Measurements from ENCODE around the gene ZNF335. TPM values are rescaled to one million over a fixed set of nuclear protein-coding genes. Genes with fewer than 3 reads are reported as not detected.

Gene ZNF335
- total and polyA plus RNA-seq, 2 of the 13 experiments (the other 11 are each of a cell fraction or from before 2014, with no cell fraction given) = 9.7 to 13.7 TPM

DNA sequence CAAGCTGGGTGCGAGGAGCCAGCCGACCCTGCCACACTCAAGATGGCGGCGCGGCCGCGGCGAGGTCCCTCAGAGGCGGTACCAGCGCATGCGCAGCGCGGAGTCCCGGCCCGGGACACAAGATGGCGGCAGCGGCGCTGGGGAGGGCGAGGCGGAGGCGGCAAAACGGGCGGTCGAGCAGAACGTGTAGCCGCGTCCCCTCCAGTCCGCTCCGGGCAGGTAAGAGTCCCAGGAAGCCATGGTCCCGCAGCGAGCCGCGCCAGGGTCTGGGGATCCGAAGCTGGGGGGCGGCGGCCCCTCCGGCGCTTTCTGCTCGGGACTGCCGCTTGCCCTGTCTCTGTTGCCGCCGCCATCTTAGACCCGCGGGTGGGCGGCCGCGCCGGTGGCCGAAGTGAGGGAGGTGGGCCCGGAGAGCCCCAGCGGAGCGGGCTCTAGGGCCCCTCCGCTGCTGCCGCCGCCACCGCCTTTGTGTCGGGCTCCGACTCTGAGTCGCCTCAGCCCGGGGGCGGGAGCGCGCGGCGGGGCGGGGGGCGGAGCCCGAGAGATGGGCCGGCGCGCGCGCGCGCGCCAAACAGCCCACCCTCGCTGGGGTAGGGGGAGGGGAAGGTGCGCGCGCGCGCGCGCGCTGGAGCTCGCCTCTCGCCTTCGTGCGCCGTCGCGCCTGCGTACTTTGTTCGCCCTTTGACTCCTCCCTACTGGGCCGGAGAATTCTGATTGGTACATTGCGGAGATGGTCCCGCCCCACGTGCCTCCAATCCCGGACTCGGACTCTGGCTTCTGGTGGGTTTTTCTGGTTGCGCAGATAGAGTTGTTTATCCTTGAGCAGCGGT is 37.2 kb downstream of the ZNF335 start, which contains the start of gene PCIF1 (continued):
- TF ChIP-seq, protein P1, sequence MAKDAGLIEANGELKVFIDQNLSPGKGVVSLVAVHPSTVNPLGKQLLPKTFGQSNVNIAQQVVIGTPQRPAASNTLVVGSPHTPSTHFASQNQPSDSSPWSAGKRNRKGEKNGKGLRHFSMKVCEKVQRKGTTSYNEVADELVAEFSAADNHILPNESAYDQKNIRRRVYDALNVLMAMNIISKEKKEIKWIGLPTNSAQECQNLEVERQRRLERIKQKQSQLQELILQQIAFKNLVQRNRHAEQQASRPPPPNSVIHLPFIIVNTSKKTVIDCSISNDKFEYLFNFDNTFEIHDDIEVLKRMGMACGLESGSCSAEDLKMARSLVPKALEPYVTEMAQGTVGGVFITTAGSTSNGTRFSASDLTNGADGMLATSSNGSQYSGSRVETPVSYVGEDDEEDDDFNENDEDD (CRISPR knock-in tag; IDR thresholded peaks at IDR 0.05; ENCODE audit: borderline replicate concordance) = peak; percentile 34; the same call in 1 of the 2 replicates
- TF ChIP-seq KLF15 (CRISPR knock-in tag; IDR thresholded peaks at IDR 0.05; ENCODE audit: borderline replicate concordance) = peak; percentile 95
- TF ChIP-seq PHF20 (CRISPR knock-in tag; IDR thresholded peaks at IDR 0.05) = peak; percentile 51; the same call in 1 of the 2 replicates
- peak; percentile 80 for TF ChIP-seq MEIS2 (CRISPR knock-in tag; IDR thresholded peaks at IDR 0.05)
- peak; percentile 97 for TF ChIP-seq PTBP1 (IDR thresholded peaks at IDR 0.05; ENCODE audit: low read depth, low read length, poor library complexity, severe bottlenecking)
- no peak for TF ChIP-seq WIZ (CRISPR knock-in tag; IDR thresholded peaks at IDR 0.05)
- peak; percentile 96 for TF ChIP-seq ZNF792 (CRISPR knock-in tag; IDR thresholded peaks at IDR 0.05)
- TF ChIP-seq MXI1 (IDR thresholded peaks at IDR 0.05; ENCODE audit: borderline replicate concordance, low read depth, low read length) = peak; percentile 96; the same call in 2 of the 3 replicates
- peak; percentile 67; the same call in 1 of the 2 replicates for TF ChIP-seq ZSCAN12 (CRISPR knock-in tag; IDR thresholded peaks at IDR 0.05)
- TF ChIP-seq KLF13 (CRISPR knock-in tag; IDR thresholded peaks at IDR 0.05) = peak; percentile 96
- no peak for TF ChIP-seq ESRRA (CRISPR knock-in tag; IDR thresholded peaks at IDR 0.05; ENCODE audit: low read depth)
- TF ChIP-seq, protein P2, sequence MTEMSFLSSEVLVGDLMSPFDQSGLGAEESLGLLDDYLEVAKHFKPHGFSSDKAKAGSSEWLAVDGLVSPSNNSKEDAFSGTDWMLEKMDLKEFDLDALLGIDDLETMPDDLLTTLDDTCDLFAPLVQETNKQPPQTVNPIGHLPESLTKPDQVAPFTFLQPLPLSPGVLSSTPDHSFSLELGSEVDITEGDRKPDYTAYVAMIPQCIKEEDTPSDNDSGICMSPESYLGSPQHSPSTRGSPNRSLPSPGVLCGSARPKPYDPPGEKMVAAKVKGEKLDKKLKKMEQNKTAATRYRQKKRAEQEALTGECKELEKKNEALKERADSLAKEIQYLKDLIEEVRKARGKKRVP (CRISPR knock-in tag; IDR thresholded peaks at IDR 0.05) = no peak; a peak in 1 of 4 replicates
- peak; percentile 62; the same call in 1 of the 2 replicates for TF ChIP-seq HMG20A (CRISPR knock-in tag; IDR thresholded peaks at IDR 0.05; ENCODE audit: borderline replicate concordance)
- peak; percentile 86; the same call in 1 of the 2 replicates for TF ChIP-seq SNAI1 (CRISPR knock-in tag; IDR thresholded peaks at IDR 0.05; ENCODE audit: borderline replicate concordance)
- TF ChIP-seq, protein P3, sequence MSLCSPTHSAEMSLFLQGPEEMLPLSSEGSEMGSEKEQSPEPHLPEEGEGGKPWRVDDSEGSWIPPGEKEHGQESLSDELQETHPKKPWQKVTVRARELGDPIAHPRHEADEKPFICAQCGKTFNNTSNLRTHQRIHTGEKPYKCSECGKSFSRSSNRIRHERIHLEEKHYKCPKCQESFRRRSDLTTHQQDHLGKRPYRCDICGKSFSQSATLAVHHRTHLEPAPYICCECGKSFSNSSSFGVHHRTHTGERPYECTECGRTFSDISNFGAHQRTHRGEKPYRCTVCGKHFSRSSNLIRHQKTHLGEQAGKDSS (CRISPR knock-in tag; IDR thresholded peaks at IDR 0.05; ENCODE audit: borderline replicate concordance, low read depth) = peak; percentile 88; the same call in 1 of the 2 replicates
- TF ChIP-seq EHMT2 (IDR thresholded peaks at IDR 0.05; ENCODE audit: borderline replicate concordance, low read depth, low read length) = no peak
- TF ChIP-seq, protein P4, sequence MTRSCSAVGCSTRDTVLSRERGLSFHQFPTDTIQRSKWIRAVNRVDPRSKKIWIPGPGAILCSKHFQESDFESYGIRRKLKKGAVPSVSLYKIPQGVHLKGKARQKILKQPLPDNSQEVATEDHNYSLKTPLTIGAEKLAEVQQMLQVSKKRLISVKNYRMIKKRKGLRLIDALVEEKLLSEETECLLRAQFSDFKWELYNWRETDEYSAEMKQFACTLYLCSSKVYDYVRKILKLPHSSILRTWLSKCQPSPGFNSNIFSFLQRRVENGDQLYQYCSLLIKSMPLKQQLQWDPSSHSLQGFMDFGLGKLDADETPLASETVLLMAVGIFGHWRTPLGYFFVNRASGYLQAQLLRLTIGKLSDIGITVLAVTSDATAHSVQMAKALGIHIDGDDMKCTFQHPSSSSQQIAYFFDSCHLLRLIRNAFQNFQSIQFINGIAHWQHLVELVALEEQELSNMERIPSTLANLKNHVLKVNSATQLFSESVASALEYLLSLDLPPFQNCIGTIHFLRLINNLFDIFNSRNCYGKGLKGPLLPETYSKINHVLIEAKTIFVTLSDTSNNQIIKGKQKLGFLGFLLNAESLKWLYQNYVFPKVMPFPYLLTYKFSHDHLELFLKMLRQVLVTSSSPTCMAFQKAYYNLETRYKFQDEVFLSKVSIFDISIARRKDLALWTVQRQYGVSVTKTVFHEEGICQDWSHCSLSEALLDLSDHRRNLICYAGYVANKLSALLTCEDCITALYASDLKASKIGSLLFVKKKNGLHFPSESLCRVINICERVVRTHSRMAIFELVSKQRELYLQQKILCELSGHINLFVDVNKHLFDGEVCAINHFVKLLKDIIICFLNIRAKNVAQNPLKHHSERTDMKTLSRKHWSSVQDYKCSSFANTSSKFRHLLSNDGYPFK (CRISPR knock-in tag; IDR thresholded peaks at IDR 0.05; ENCODE audit: borderline replicate concordance) = peak; percentile 97
- TF ChIP-seq FOXM1 (CRISPR knock-in tag; IDR thresholded peaks at IDR 0.05) = 0 out of 2 replicates have a peak, but pooled peaks have one; percentile 59
- TF ChIP-seq ZNF225 (CRISPR knock-in tag; IDR thresholded peaks at IDR 0.05) = peak; percentile 84
- TF ChIP-seq PAX8 (CRISPR knock-in tag; IDR thresholded peaks at IDR 0.05; ENCODE audit: borderline replicate concordance) = 0 out of 2 replicates have a peak, but pooled peaks have one; percentile 7
- TF ChIP-seq TBP (CRISPR knock-in tag; IDR thresholded peaks at IDR 0.05) = no peak
- TF ChIP-seq ZSCAN22 (CRISPR knock-in tag; IDR thresholded peaks at IDR 0.05) = peak; percentile 55; the same call in 1 of the 2 replicates
- peak; percentile 80 for TF ChIP-seq ELF1 (CRISPR knock-in tag; IDR thresholded peaks at IDR 0.05)

Measured in HepG2 (cell line).